HepG2 (cell line): ENCODE results near the gene NOS1. TPM values are rescaled to one million over a fixed set of nuclear protein-coding genes. Genes with fewer than 3 reads are reported as not detected.
"Not testable (repeated sequence)": the region's sequence is repeated elsewhere in the genome, so short reads cannot be mapped to it uniquely, and the experiment has no call there.

Experiments used
- ATAC-seq: fragments of 200-7000 bp; cut with Tn5 transposase; 3 replicates; pipeline ENCODE4 v1.9.1; 2020; ENCODE audit warnings: mild to moderate bottlenecking, moderate library complexity
- BruUV-seq: library from RNA; stranded (reverse); fragments of 400-500 nt; replicated peaks from 2 replicates; lab custom pipeline; 2021; lab: Mats Ljungman, UMichigan
- CTCF ChIA-PET: fragments of 300-600 bp; formaldehyde crosslinking; extraction: SDS; loops from one replicate; lab custom pipeline; 2021; ENCODE audit warnings: low total read pairs, inconsistent platforms, low intra/inter-chr PET ratio; lab: Yijun Ruan, JAX
- POLR2A ChIA-PET: fragments of 350-600 bp; sonication (Branson Sonifier 250); formaldehyde crosslinking; loops from one replicate; lab custom pipeline; 2020; ENCODE audit warnings: antibody characterized with exemption, inconsistent platforms; lab: Yijun Ruan, JAX
- DNase-seq: peaks from one replicate; pipeline ENCODE4 v3.0.0-alpha.2; 2015; ENCODE audit warnings: low spot score
- FAIRE-seq: peaks from 3 replicates; lab custom pipeline; 2011; peaks lifted over from hg19 to GRCh38; lab: Jason Lieb, UNC
- H2AFZ ChIP-seq: one replicate; pipeline ENCODE4 v1.6.1; 2011; ENCODE audit warnings: low read length, inconsistent platforms
- H3K27ac ChIP-seq: fragments of 300-600 bp; 3 replicates; pipeline ENCODE4 v1.8.0; 2011; ENCODE audit warnings: mixed run types, mild to moderate bottlenecking, mixed read lengths, low read length, inconsistent platforms; ENCODE audit not compliant: insufficient read depth; ENCODE audit errors: extremely low read length
- H3K27me3 ChIP-seq, 2 experiments: fragments of 200-600 bp in 1 of 2; 2 replicates in 1 of 2; 3 replicates in 1 of 2; pipeline versions ENCODE4 v1.6.0 to v1.8.0; 2011; ENCODE audit warnings: low read length in 2 of 2, mild to moderate bottlenecking in 2 of 2, moderate library complexity in 2 of 2, inconsistent platforms in 1 of 2; ENCODE audit not compliant: insufficient read depth in 2 of 2, control insufficient read depth in 1 of 2
- H3K36me3 ChIP-seq, 2 experiments: fragments of 200-600 bp in 1 of 2; replicated peaks in 1 of 2; 2 replicates in 1 of 2; 3 replicates in 1 of 2; pipeline versions ENCODE4 v1.5.1 to v1.8.0; 2011; ENCODE audit warnings: low read length in 2 of 2, inconsistent platforms in 1 of 2; ENCODE audit not compliant: insufficient read depth in 2 of 2, control insufficient read depth in 1 of 2
- H3K4me1 ChIP-seq: 2 replicates; pipeline ENCODE4 v1.5.1; 2012; ENCODE audit warnings: low read length, inconsistent platforms; ENCODE audit not compliant: insufficient read depth
- H3K4me2 ChIP-seq: 2 replicates; pipeline ENCODE4 v1.6.0; 2011; ENCODE audit warnings: low read depth, low read length, inconsistent platforms
- H3K4me3 ChIP-seq, 3 experiments: fragments of 200-600 bp in 1 of 3; sonication (generic), shearing (Covaris generic) in 1 of 3; replicated peaks in 1 of 3; 2 replicates each; pipeline ENCODE4 v1.5.1; 2011 to 2016; ENCODE audit warnings: low read length in 3 of 3, inconsistent platforms in 2 of 3, low read depth in 2 of 3, mild to moderate bottlenecking in 2 of 3, control low read depth in 1 of 3, mixed read lengths in 1 of 3; ENCODE audit not compliant: insufficient read depth in 1 of 3
- H3K79me2 ChIP-seq: one replicate; pipeline ENCODE4 v1.6.1; 2011; ENCODE audit warnings: low read length, inconsistent platforms; ENCODE audit not compliant: insufficient read depth
- H3K9ac ChIP-seq: 2 replicates; pipeline ENCODE4 v1.6.0; 2011; ENCODE audit warnings: mild to moderate bottlenecking, low read depth, low read length, inconsistent platforms; ENCODE audit not compliant: insufficient read depth
- H3K9me3 ChIP-seq: 2 replicates; pipeline ENCODE4 v1.5.1; 2012; ENCODE audit warnings: mild to moderate bottlenecking, low read length
- H4K20me1 ChIP-seq: 2 replicates; pipeline ENCODE4 v1.6.0; 2011; ENCODE audit warnings: inconsistent platforms, mild to moderate bottlenecking, low read length, moderate library complexity; ENCODE audit not compliant: insufficient read depth
- ZFP1 ChIP-seq: IDR thresholded peaks from 2 replicates; pipeline ENCODE4 v1.6.1; 2016
- ZFP82 ChIP-seq: sonication (generic); formaldehyde crosslinking; IDR thresholded peaks from 2 replicates; pipeline ENCODE4 v1.5.1; 2020; ENCODE audit warnings: mild to moderate bottlenecking, missing genetic modification reagents, borderline replicate concordance
- WGBS: methylation state at CpG from one replicate; pipeline ENCODE4 v1.1.6; 2017; ENCODE audit warnings: low lambda C conversion rate; 5-methylcytosine and 5-hydroxymethylcytosine counted together
- in situ Hi-C: cut with HindIII; loops from 2 replicates; pipeline ENCODE4 v1.10.0; 2017; ENCODE audit warnings: low pct_unique_long_range_greater_than_20kb; ENCODE audit not compliant: extremely low pct_ligation_motif_present
- intact Hi-C: fragments of 100-400 bp; cut with micrococcal nuclease; formaldehyde crosslinking; loops from one replicate; pipeline ENCODE4 v1.10.0; 2022; ENCODE audit not compliant: unreplicated experiment
- polyA plus RNA-seq, 8 experiments: library from polyadenylated mRNA; depleted of rRNA in 3 of 8; stranded (reverse) in 7 of 8; unstranded in 1 of 8; fragments of >200 nt; fragmentation: Illumina TruSeq in 4 of 8; extraction: Trizol in 4 of 8; gene quantifications; 2 replicates each; pipeline versions ENCODE4 v1.2.1 to v1.2.3, GENCODE V29; 2011 to 2016; ENCODE audit warnings: low read depth in 4 of 8, missing spikeins in 1 of 8, mixed read lengths in 1 of 8; ENCODE audit not compliant: insufficient read depth in 1 of 8
- total RNA-seq, 5 experiments: library from RNA; depleted of rRNA; stranded (reverse); fragments of >200 nt; fragmentation: Illumina TruSeq; extraction: Trizol; gene quantifications; 2 replicates each; pipeline ENCODE4 v1.2.3, GENCODE V29; 2016; ENCODE audit warnings: low read depth in 1 of 5

The NOS1 gene
- total and polyA plus RNA-seq, 2 of the 13 experiments (the other 11 are each of a cell fraction or from before 2014, with no cell fraction given): not detected

DNA sequence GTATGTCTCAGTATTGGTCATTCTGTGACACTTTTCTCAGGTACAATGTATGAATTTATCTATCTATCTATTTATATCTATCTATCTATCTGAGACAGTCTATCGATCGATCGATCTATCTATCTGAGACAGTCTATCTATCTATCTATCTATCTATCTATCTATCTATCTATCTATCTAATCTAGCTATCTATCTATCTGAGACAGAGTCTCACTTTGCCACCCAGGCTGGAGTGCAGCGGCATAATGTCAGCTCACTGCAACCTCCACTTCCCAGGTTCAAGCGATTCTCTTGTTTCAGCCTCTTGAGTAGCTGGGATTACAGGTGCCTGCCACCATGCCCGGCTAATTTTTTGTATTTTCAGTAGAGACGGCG lies 180.0 kb downstream of the NOS1 start:
- H2AFZ ChIP-seq, intact Hi-C loops, DNase-seq, H3K9ac ChIP-seq, H3K9me3 ChIP-seq, FAIRE-seq, H3K79me2 ChIP-seq, CTCF ChIA-PET, H3K27ac ChIP-seq, H3K4me3 ChIP-seq, ATAC-seq, H3K27me3 ChIP-seq, H4K20me1 ChIP-seq, BruUV-seq, POLR2A ChIA-PET, H3K4me2 ChIP-seq, in situ Hi-C loops: not testable (repeated sequence)
- 95% methylated on average over 8 of the region's 8 CpGs for WGBS
- H3K4me1 ChIP-seq: peaks cover 20% of the 10 kb centered on the region
- H3K36me3 ChIP-seq: peaks cover 7 to 53% of the 10 kb centered on the region in 2 experiments

DNA sequence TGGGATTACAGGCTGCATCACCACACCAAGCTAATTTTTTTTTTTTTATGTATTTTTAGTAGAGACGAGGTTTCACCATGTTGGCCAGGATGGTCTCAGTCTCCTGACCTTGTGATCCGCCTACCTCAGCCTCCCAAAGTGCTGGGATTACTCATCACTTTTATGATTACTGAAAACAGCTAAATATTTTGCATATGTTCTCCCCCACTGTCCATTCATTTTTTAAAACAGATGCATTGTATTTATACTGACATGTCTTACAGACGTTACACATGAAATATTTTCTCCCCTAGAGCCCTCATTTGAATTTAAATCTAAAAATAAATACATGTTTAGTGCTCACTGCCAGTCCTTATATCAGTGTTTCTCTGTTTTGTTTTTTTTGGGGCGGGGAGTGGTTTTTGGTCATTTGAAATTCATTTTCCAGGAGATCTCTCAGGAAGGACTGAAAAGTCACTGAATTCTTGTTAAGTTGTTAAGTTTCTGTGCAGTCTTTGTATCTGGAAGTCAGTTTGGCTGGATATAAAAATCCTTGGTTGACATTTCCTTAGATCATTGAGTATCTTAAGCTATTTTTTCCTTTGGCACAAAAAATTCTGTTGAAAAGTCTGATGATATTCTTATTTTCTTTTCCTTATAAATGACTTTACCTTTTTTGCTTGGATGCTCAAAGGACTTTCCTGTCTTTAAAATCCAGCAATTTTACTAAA lies 180.5 kb downstream of the NOS1 start:
- intact Hi-C loops: no loop called here
- H3K27me3 ChIP-seq: no peaks in the 10 kb centered on the region
- no peaks in the 10 kb centered on the region for H3K79me2 ChIP-seq
- FAIRE-seq: no peak
- H3K36me3 ChIP-seq: peaks cover 9 to 53% of the 10 kb centered on the region in 2 experiments
- H4K20me1 ChIP-seq: no peaks in the 10 kb centered on the region
- H2AFZ ChIP-seq: no peak overlapping the region
- peaks cover 20% of the 10 kb centered on the region for H3K4me1 ChIP-seq
- H3K4me2 ChIP-seq: no peak overlapping the region
- ChIA-PET CTCF (no interaction called here), POLR2A (no interaction called here)
- H3K27ac ChIP-seq: no peak overlapping the region
- DNase-seq: no peak
- in situ Hi-C loops: no loop called here
- ATAC-seq: no peak
- BruUV-seq: no TSS peak
- no peaks in the 10 kb centered on the region; the same call in 1 of the 2 replicates for H3K9me3 ChIP-seq
- WGBS: 84% methylated on average over 4 of the region's 4 CpGs
- H3K4me3 ChIP-seq: no peak overlapping the region
- no peak overlapping the region for H3K9ac ChIP-seq
- TF ChIP-seq ZFP82 (CRISPR knock-in tag): no peak
- peak; percentile 97; the same call in 1 of the 2 replicates for TF ChIP-seq ZFP1 (CRISPR knock-in tag)
